Erythroblast (primary cell): ENCODE measurements around the gene MAFB.

Experiments
- DNase-seq, 2 experiments: peaks; one replicate each; lab custom pipeline; 2025; lab: John Stamatoyannopoulos, UW
- GATA1 ChIP-seq: IDR thresholded peaks from 2 replicates; pipeline ENCODE4 v1.6.1; 2011; ENCODE audit warnings: low read depth, mild to moderate bottlenecking, control low read depth, low read length, moderate library complexity
- POLR2A ChIP-seq: IDR thresholded peaks from 2 replicates; pipeline ENCODE4 v1.6.1; 2011; ENCODE audit warnings: mild to moderate bottlenecking, low read length

The MAFB gene

DNA sequence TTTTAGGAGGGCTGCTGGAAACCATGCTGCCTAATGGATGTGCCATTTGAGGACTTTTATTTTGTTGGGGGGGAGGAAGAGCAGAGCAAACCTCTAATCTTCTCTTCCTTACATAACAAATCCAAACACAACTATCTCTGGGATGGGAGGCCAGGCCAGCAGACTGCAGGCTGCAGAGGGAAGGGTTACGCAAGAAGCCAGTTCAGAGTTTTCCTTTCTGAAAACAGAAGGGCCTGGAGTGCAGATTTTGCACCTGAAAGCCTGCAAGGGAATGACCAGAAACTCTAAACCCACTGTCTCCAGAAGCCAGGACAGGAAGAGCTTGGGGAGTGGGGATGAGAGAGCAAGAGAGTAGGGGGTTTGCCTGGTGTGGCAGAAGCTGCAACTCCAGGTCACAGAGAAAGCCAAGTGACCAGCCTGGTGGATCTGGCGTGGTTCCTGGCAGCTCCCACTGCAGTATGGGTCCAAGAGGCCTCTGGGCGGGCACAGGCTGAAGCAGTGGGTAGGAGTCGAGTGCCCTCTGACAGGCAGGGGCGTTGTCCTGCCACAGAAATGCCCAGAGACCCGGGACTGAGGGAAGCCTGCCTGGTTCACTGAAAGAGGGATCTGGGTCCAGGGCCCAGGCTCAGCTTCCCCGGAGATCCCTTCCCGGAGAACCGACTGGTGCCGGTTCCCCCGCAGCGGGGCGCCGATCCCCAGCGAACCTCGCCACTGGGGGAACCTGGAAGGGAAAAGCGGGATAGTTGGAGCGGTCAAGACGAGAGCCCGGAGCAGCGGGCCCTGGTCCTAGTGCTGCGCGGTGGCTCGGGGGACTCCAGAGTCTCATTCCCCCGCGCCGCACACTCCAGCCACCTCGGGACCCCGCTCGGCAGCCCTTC is 6.7 kb downstream of the MAFB start:
- no peak for DNase-seq
- TF ChIP-seq POLR2A: no peak
- no peak for TF ChIP-seq GATA1

GRCh38 chr20:40681684-40682083 is 7.4 kb downstream of the MAFB start:
- TF ChIP-seq GATA1 (no peak), POLR2A (no peak)
- no peak for DNase-seq

DNA sequence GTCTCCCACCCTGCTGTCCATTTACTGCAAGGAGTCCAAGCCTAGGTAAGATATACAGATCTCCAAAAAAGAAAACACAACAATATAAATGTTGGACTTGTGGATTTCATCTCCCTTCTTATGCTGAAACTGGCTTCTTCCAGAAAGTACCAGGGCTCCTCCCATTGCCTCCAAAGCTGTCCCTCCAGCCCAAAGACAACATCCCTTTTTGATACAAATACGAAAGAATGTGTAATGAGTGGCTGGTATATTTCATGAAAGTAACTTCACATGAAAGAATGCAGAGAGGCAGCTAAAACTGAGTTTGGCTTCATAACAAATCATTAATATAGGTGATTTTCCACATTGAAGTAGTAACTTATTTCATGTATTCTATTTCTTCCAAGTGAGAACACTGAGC is 7.9 kb downstream of the MAFB start:
- no peak for DNase-seq
- no peak for TF ChIP-seq POLR2A
- TF ChIP-seq GATA1: no peak

GRCh38 chr20:40680161-40680959 is 8.7 kb downstream of the MAFB start:
- TF ChIP-seq POLR2A: no peak
- TF ChIP-seq GATA1: no peak
- no peak for DNase-seq

DNA sequence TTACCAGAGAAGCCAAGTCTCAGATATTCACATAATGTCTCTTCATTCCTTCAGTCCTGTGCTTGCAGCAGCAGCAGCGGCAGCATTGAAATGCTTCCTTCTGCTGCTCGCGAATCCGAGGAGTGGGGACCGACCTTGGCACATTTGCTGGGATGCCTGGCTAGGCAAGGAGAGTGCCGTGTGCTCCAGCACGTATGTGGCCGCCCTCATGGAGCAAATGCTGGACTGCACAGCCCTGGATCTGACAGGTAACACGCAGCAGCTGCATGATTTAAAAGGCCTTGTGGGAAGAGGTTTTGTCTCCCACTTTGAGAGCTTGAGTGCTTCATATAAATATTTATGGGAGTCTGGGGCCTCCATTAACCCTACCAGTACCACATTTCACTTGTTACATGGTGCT is 9.9 kb downstream of the MAFB start:
- DNase-seq: no peak

GRCh38 chr20:40678286-40678875 is 10.7 kb downstream of the MAFB start:
- no peak for TF ChIP-seq POLR2A
- DNase-seq: no peak

More for the DNA sequence above, 9.9 kb downstream of the MAFB start:
- TF ChIP-seq POLR2A (no peak), GATA1 (no peak)

- no peak for TF ChIP-seq GATA1
- no peak for TF ChIP-seq POLR2A
- no peak for DNase-seq
These were observed 11.6 kb downstream of the MAFB start for GRCh38 chr20:40677343-40677924.

DNA sequence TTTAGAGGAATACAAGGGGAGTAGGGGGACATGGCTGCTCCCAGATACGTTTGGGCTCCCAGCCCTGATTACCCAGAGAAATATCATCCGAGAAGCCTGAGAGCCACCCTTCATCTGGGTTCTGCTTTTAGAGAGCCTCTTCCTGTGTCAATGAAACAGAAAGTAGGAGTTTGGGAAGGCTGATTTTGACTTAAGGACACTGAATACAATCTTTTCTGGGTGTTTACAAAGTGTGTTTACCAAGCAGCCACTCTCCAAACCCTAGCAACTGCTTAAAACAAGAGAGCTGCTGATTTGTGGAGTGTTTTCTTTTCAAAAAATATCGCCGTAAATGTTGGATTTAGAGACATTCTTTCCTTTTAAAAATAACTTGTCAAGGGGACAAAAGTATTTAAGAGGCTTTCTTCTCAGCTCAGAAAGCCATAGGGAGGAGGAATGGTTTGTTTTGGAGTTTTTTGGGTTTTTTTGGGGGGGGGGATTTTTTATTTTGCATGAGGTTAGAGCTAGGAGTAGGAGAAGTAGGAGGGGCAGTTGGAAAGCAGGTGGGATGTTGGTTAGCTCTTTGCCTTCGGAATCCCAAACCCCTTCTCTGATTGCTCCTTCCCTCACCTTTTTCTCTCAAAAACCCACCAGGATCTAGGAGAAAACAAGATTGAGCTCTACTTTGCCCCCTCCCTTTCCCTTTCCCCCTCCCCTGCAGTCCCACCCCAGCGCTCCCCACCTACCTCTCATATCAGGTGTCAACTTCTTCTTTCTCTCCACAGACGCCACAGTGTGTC is 12.4 kb downstream of the MAFB start:
- no peak for TF ChIP-seq GATA1
- no peak for TF ChIP-seq POLR2A
- no peak for DNase-seq

DNA sequence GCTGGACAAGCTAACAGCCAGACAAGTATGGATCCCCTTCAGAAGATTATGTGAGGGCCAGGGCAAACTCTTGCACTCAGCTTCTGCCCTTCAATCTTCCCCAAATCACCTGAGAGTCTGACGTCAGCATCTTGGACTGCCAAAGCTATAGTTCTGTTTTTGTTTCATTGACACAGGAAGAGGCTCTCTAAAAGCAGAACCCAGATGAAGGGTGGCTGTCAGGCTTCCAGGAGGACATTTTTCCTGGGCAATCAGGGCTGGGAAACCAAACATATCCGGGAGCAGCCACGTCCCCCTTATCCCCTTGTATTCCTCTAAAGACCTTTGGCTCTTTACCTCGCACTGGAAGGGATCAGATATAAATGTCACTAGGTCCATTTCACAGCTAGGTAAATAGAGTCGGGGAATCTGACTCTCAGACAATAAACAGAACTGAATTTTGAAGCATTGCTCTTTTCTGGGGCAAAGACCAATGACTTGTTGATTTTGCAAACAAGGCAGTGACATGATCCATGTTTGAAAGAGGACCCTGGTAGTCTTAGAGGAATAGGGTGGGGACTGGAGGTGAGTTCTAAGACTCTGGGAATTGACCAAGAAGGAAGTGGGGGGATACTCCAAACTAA is 13.3 kb downstream of the MAFB start:
- no peak for TF ChIP-seq GATA1
- TF ChIP-seq POLR2A: no peak
- DNase-seq: no peak

DNA sequence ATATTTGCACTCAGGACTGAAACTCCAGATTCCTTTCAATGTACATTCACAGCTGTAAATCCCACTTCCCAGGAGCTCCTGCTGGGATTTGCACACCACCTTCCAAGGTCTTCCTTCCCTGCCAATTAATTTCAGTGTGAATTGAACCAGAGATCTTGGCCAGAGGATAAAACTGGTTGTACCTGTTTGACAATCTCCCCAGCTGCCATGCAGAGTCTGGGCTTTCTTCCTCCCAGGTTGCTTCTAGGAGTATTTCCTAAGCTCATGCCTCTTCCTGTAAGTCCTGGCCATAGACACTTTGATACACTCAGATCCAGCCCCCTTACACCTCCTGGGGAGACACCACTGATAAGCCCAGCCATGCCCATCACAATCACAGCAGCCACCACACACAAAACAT is 15.6 kb downstream of the MAFB start:
- no peak for TF ChIP-seq POLR2A
- TF ChIP-seq GATA1: no peak
- no peak for DNase-seq

- DNase-seq: no peak
- TF ChIP-seq POLR2A (no peak), GATA1 (no peak)
These were observed 16.9 kb downstream of the MAFB start for GRCh38 chr20:40672095-40672494.

GRCh38 chr20:40670253-40670652 is 18.8 kb downstream of the MAFB start:
- DNase-seq: no peak
- TF ChIP-seq GATA1: no peak
- no peak for TF ChIP-seq POLR2A

GRCh38 chr20:40669692-40670091 is 19.3 kb downstream of the MAFB start:
- DNase-seq: no peak
- TF ChIP-seq POLR2A (no peak), GATA1 (no peak)
